ENCODE results near the gene FGF19. TPM values are rescaled to one million over a fixed set of nuclear protein-coding genes. Genes with fewer than 3 reads are reported as not detected.
"Not testable (repeated sequence)": the region's sequence is repeated elsewhere in the genome, so short reads cannot be mapped to it uniquely, and the experiment has no call there.

FGF19 gene
- total RNA-seq, 1 donor from 2014 or later = 362 TPM

DNA sequence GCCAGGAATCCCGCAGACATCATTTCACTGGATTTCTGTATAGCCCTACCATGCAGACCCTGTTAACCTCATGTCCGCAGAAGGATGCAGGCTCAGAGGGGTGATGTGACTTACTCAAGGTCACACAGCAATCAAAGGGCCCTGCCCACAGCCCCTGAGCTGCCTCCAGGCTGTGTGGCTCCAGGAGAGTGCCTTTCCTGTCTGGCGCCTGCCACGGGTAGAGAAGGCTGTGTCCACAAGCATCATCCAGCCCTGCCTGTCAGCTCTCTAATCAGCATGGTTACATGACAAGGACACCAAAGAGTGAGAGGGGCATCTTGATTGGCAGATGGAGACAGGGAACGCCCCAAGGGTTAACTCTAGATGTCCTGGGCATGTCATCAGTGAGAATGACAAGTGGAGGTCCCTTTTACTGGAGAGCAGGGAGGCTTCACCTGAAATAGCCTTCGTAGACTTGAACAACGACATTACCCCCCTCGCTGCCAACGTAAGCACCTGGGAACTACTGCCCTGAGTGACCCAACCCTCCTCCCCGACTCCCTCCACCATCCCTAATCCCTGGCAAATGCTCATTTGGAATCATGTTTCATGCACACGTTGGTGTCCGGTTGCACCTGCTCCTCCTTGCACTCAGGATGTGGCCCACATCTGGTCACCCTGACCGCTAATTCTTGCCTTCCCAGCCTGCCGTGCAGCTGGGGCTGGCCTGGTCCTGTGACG, 6.9 kb downstream of the FGF19 start:
- peak; percentile 35 for DNase-seq (ENCODE audit: low spot score)

DNA sequence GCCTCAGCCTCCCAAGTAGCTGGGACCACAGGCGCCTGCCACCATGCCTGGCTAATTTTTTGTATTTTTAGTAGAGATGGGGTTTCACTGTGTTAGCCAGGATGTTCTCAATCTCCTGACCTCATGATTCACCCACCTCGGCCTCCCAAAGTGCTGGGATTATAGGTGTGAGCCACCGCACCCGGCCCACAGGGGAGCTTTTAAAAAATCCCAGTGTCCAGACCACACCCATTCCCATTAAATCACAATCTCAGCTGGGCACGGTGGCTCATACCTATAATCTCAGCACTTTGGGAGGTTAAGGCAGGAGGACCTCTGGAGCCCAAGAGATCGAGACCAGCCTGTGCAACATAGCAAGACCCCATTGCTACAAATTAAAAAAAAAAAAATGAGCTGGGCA, 7.8 kb downstream of the FGF19 start:
- not testable (repeated sequence) for DNase-seq (ENCODE audit: low spot score)

DNA sequence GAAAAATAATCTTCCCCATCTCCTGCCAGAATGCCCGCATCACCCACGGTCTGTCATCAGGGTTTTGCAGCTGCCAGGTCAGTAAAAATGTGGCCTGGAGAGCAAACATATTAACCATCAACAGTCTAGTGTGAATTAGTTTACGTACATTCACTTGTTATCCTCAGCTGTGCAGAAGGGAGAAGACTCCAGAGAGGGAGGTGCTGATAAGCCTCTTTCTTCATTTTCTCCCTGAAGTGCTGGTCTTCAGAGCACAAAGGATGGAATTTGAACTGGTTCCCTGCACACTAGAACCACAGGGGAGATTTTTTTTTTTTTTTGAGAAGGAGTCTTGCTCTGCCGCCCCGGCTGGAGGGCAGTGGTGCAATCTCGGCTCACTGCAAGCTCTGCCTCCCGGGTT, 8.2 kb downstream of the FGF19 start:
- DNase-seq (ENCODE audit: low spot score) = no peak

DNA sequence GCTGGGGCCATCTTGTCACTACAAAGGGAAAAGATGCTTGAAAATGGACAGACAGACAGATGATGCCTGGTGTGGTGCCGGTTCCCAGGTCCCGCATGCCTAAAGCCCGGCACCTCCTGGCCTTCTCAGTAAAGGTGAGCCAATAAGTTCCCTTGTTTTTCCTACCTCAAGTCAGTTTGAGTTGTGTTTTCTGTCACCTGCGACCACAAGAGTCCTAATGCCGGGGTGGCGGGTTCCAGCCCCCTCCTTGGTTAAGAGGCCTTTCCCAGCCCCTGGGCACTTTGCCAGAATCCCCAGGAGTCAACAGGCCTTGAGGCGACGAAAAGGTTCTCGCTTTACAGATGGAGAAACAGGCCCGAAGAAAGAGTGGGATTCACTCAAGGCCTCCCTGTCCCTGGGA, 9.0 kb downstream of the FGF19 start:
- no peak for DNase-seq (ENCODE audit: low spot score)

DNA sequence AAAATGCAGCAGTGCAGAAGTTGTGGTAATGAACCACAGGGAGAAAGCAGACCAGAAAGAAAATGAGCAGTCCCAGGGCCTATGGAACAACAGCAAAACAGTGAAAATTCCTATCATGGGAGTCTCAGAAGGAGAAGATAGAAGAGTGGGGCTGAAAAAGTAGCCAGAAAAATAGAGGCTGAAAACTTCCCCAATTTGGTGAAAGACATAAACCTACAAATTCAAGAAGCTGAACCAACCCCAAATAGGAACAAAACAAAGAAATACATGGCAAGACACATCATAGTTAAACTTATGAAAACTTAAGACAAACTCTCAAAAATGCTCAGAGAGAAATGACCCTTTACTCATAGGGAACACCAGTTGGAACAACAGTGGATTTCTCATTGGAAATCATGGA, 11.4 kb downstream of the FGF19 start:
- DNase-seq (ENCODE audit: low spot score) = no peak

DNA sequence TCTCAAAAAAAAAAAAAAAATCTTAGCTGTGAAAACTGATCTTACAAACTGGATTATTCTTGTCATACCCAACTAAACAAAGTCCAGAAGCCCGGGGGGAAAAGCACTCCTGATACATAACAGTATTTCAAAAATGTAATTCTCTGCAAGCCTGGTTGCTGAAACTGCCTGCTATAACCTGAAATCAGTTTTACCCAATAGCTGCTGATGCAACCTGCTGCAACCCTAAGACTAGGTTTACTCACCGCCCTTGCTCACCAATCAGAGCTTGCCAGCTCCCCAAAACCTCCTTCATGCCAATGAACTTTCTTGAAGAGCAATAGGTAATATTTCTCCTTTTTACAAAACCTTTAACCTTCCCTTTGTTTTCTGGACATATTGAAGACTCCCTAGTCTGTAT, 12.4 kb downstream of the FGF19 start:
- no peak for DNase-seq (ENCODE audit: low spot score)

DNA sequence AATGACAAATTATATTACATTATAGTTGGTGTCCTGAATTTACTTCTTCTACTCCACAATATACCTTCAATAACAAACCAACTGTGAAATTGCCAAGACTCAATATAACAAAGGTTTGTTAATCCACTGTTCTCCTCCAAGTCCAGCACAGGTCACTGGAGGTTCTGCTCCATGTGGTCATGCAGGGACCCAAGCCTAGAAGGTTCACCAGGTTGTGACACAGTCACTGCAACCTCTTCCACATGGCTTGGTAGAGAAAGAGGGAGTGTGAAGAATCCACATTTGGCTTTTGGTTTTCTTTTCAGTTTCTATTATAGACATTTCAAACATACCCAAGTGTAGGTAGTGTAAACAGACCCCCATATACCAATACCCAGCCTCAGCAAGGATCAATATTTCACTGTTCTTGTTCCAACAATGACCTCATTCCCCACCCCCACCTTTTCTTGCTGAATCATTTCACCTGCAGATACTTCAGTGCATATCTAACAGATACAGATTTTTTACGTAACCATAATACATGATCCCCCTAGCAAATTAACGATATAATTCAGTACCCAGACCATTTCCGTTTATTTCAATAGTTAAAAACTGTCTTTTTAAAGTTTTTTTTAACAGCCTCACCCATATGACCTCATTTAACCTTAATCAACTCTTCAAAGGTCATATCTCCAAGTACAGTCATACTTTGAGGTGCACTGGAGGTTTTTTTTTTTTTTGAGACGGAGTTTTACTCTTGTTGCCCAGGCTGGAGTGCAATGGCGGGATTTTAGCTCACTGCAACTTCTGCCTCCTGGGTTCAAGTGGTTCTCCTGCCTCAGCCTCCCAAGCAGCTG, 14.1 kb downstream of the FGF19 start:
- no peak for DNase-seq (ENCODE audit: low spot score)

DNA sequence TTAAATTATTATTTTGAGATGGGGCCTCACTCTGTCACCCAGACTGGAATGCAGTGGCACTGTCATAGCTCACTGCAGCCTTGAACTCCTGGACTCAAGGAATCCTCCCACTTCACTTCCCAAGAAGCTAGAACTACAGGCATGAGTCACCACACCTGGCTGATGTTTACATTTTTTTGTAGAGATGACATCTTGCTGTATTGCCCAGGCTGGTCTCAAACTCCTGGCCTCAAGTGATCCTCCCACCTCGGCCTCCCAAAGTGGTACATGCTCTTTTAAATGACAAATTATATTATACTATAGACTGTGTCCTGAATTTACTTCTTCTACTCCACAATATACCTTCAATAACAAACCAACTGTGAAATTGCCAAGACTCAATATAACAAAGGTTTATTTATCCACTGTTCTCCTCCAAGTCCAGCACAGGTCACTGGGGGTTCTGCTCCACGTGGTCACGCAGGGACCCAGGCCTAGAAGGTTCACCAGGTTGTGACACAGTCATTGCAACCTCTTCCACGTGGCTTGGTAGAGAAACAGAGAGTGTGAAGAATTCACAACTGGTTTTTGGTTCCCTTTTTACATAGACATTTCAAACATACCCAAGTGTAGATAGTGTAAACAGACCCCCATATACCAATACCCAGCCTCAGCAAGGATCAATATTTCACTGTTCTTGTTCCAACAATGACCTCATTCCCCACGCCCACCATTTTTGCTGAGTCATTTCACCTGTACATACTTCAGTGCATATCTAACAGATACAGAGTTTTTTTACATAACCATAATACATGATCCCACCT, 15.7 kb downstream of the FGF19 start:
- DNase-seq (ENCODE audit: low spot score) = peak; percentile 56

DNA sequence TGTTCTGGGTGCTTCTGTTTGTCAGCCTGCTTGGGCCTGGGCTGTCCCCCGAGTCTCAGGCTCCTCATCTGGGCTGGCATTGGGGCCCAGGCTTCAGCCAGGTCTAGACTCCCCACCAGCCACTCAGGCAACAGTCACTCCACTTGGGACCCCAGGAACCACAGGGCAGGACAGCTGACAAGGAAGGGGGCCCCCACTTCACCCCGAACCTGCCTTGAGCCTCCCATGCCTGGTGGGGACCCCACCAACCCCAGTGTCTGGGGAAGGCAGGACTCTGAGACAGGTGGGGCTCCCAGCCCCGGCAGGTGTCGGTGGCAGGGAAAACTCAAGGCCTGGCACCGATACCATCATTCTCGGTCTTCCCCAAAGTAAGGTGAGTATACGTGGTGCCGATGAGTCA, 17.0 kb downstream of the FGF19 start:
- DNase-seq (ENCODE audit: low spot score) = no peak

DNA sequence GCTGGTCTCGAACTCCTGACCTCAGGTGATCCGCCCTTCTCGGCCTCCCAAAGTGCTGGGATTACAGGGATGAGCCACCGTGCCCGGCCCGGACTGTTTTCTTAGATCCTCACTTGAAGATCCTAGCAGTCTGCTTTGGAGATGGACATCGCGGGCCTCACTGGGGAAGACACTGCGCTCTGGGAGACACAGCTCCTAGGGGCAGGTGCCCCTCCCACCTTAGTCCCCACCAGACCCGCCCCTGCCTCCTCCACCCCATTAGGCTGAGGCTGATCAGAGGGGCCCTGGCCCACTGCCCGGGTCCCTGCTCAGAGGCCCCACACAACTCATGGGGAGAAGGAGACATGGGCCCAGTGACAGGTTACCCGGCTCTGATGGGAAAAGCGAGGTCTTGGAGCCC, 17.4 kb downstream of the FGF19 start:
- DNase-seq (ENCODE audit: low spot score) = no peak

DNA sequence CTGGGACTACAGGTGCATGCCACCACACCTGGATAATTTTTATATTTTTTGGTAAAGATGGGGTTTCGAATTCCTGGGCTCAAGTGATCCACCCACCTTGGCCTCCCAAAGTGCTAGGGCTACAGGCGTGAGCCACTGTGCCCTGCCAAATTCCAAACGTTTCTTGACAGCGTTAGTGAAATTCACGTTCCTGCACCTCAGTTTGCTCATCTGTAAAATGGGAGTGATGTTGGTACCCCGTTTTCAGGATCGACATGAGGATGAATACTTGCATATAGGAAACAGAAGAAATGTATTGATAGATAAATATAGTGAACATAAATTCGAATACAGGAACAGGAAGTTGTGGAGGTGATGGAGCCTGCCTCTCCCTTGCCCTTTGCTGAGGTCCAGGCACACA, 18.5 kb downstream of the FGF19 start:
- DNase-seq (ENCODE audit: low spot score) = no peak

DNA sequence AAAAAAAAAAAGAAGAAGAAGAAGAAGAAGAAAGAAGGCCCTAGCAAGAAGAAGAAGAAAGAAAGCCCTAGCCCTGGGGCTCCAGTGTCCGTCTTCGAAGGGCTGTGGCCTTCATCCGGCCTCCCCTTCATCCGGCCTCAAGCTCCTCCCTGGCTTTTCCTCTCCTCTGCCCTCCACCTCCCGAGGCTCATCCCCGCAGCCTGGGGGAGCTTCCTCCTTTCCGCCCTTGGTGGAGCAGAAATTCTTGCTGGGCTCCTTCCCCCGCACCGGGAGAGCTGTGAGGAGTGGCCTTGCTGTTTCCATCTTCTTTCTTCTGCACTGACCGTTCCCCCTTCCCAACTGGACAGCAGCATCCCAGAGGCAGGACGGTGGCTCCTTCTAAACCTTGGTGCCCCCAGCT, 19.2 kb downstream of the FGF19 start:
- no peak for DNase-seq (ENCODE audit: low spot score)

DNA sequence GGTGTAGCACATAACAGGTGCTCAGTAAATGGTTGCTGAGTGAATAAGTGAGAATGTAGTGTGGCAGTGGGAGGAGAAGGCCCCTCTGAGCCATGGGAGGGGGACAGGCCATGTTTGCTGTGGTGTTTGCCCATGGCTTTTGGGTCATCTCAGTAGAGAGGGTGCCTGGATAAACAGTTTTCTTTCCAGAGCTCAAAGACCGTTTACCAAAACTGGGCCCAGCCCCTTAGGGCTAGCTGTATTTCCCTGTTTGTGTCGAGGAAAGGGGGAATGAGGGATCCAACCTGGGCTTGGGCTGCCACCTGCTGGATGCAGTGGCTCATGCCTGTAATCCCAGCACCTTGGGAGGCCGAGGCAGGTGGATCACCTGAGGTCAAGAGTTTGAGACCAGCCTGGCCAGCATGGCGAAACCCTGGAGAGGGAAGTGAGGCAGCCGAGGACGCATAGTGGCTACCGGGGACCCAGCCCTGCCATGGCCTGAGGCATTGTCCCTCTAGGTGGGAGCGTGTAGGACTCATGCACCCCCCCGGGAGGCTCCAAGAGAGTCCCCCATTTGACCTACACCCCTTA, 20.0 kb downstream of the FGF19 start:
- no peak for DNase-seq (ENCODE audit: low spot score)

DNA sequence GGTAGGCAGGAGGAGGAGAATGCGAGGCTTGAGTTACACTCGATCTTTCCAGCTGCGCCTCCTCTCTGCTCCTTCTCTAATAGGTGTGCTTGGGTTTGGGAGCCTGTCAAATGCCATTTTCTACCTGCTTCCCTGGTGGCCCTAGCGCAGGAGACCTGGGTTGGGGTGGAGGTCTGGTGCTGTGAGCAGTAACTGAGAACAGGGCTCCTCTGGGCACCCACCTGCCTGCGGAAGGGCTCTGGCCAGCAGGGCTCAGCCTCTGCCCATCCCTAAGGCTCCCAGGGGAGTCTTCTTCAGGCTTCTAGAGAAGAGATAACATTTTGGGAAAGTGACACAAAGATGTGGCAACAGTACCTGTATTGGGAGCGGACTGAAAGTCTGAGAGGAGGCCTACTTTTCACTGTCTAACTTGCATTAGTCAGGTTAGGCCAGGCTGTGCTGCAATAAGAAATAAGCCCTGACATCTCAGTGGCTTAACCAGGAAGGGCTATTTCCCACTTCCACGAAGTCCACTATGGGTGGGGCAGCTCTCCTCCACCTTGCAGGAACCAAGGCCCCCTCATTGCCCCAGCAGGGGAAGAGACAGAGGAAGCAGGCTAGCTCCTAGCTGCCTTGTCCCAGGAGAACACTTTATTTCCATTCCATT, 21.0 kb downstream of the FGF19 start:
- no peak for DNase-seq (ENCODE audit: low spot score)

DNA sequence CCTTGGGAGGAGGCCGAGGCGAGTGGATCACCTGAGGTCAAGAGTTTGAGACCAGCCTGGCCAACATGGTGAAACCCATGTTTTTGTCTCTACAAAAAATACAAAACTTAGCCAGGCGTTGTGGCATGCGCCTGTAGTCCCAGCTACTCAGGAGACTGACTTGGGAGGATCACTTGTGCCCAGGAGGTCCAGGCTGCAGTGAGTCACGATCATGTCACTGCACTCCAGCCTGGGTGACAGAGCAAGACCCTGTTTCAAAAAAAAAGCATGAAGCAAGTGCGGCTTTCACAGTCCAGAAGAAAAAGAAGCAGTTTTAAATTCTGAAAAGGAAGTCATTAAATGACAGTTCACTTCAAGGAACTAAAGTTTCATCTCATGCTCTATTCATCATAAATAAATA, 21.6 kb downstream of the FGF19 start:
- no peak for DNase-seq (ENCODE audit: low spot score)

DNA sequence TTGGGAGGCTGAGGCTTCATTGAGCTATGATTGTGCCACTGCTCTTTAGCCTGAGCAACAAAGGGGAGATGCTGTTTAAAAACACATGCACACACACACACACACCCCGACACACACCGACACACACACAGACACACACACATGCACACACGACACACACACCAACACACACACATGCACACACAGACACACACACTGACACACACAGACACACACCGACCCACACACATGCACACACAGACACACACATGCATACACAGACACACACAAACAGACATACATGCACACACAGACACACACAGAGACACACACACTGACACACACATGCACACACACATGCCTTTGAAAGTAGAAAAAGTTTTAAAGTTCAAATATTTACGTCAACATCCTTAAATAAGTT, 23.1 kb downstream of the FGF19 start:
- no peak for DNase-seq (ENCODE audit: low spot score)

DNA sequence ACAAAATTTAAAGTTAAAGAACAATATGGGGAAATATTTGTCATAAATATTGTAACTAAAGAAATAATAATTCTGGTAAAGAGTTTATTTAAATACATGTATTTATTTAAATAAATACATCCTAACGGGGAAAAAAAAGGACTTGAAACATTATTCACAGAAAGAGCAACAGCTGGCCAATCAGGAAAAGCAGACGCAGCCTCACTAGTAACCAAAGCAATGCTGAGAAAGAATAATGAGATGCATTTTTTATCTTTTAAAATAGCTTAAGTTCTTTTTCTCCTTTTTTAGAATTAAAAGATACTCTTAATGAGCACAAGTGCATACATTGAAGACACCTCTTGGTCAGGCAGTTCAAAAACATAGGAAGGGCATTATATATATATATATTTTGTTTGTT, 26.1 kb downstream of the FGF19 start:
- no peak for DNase-seq (ENCODE audit: low spot score)

DNA sequence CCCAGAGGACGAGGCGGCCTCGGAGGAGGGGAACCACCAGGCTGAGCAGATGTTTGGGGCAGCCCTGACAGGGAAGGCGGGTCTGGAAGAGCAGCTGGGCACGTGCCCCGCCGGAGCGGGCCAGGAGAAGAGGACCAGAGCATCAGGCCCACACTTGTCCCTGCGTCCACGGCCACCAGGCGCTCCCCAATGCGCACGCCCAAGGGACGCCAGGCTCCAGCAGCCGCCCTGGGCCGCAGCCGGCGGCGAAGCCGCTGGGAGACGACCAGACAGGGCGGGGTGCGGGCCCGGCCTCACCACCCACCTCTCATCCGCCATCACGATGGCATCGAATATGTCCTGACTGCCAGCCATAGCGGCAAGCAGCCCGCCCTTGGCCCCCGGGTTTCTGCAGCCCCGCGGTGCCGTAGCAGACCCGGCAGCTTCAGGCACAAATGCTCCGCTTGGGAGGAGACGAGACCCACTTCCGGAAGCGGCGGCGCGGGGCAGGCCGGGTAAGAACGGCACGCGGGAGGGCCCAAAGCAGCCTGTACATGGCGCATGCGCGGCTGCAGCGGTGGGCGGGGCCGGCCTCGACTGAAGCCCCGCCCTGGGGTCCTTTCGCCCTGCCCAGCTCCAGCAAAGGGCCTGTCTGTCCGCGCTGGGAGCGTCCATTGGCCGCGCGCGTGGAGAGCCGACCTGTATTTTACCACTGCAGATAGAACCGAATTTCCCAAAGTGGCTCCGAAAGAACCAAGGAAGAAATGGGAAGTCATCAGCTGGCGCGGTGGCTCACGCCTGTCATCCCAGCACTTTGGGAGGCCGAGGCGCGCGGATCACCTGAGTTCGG, 28.7 kb downstream of the FGF19 start, which contains the start of gene LTO1:
TSS of gene LTO1 (minus strand) at position 468 of the 829 bp plus-strand sequence. CDS start at position 354, 114 bp downstream.
- peak; percentile 98 for DNase-seq (ENCODE audit: low spot score)

DNA sequence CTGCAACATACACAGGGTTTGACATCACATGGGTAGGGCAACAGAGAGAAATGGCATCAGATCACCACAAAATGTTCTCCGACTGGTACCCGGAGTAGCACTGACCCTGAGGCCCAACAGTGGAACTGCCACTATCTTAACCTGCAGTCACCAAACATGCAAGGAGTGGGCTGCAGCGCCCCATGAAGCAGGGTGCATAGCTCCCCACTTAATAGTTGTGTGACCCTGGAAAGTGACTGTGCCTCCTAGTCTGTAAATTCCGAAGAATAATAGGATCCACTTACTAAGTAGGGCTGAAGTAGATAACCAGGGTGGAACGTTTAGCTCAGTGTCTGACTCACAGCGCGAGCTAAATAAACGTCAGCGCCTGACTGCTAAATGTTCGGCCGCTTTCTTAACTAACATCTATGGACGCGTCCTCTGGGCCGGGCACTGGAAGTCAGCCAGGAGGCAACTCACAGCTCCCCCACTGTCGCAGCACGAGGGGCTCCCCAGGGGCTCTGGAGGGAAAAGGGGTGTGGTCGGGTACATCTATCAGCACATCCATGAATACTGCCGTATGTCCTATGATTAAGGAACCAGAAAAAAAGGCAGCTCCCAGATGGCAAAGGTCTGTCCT, 29.4 kb downstream of the FGF19 start:
- DNase-seq (ENCODE audit: low spot score) = no peak
